Ectodermal cell (in vitro differentiated cells): ENCODE measurements around the gene SLC41A3.
"Not testable (repeated sequence)": the region's sequence is repeated elsewhere in the genome, so short reads cannot be mapped to it uniquely, and the experiment has no call there.

ENCODE experiments used
- H3K27ac ChIP-seq: 2 replicates; pipeline ENCODE4 v1.7.0; 2013; ENCODE audit warnings: mild to moderate bottlenecking, low read depth, low read length; ENCODE audit not compliant: insufficient read depth, poor library complexity, severe bottlenecking
- H3K27me3 ChIP-seq: 2 replicates; pipeline ENCODE4 v1.7.0; 2013; ENCODE audit warnings: mild to moderate bottlenecking, low read length; ENCODE audit not compliant: insufficient read depth, control insufficient read depth, poor library complexity, severe bottlenecking
- H3K36me3 ChIP-seq: one replicate; pipeline ENCODE4 v1.7.0; 2013; ENCODE audit warnings: low read length; ENCODE audit not compliant: control insufficient read depth, insufficient read depth
- H3K4me1 ChIP-seq: one replicate; pipeline ENCODE4 v1.7.0; 2013; ENCODE audit warnings: low read length; ENCODE audit not compliant: control insufficient read depth, insufficient read depth
- H3K4me3 ChIP-seq: 2 replicates; pipeline ENCODE4 v1.7.0; 2013; ENCODE audit warnings: low read depth, low read length, control low read depth; ENCODE audit not compliant: insufficient read depth
- H3K9me3 ChIP-seq: 2 replicates; pipeline ENCODE4 v1.7.0; 2013; ENCODE audit warnings: mild to moderate bottlenecking, low read length, moderate library complexity; ENCODE audit not compliant: control insufficient read depth
- WGBS, 2 experiments: methylation state at CpG; one replicate each; pipeline ENCODE4 v1.1.7; 2013; ENCODE audit warnings: missing lambda C conversion rate in 2 of 2; 5-methylcytosine and 5-hydroxymethylcytosine counted together

SLC41A3 gene

GRCh38 chr3:126038791-126039190 is 45.1 kb downstream of the SLC41A3 start:
- 91 to 95% methylated on average over 2 of the region's 2 CpGs for WGBS, 2 experiments
- not testable (repeated sequence) for H3K27me3 ChIP-seq, H3K9me3 ChIP-seq, H3K4me1 ChIP-seq, H3K4me3 ChIP-seq, H3K36me3 ChIP-seq, H3K27ac ChIP-seq

- Histone ChIP-seq H3K27ac (no peak overlapping the region), H3K36me3 (no peaks in the 10 kb centered on the region), H3K4me3 (no peak overlapping the region), H3K9me3 (peaks cover 2% of the 10 kb centered on the region), H3K27me3 (no peaks in the 10 kb centered on the region), H3K4me1 (no peaks in the 10 kb centered on the region)
- 93 to 97% methylated on average over 10 of the region's 10 CpGs for WGBS, 2 experiments
Observed at GRCh38 chr3:126036056-126036549, 47.8 kb downstream of the SLC41A3 start.

GRCh38 chr3:126035362-126036050 is 48.4 kb downstream of the SLC41A3 start:
- no peaks in the 10 kb centered on the region for H3K27me3 ChIP-seq
- H3K27ac ChIP-seq: no peak overlapping the region
- H3K9me3 ChIP-seq: peaks cover 2% of the 10 kb centered on the region
- no peak overlapping the region for H3K4me3 ChIP-seq
- H3K36me3 ChIP-seq: no peaks in the 10 kb centered on the region
- 89 to 90% methylated on average over 12 of the region's 12 CpGs for WGBS, 2 experiments
- H3K4me1 ChIP-seq: no peaks in the 10 kb centered on the region

- 84 to 92% methylated on average over 10 to 11 of the region's 11 CpGs for WGBS, 2 experiments
- H3K4me3 ChIP-seq: no peak overlapping the region
Observed at GRCh38 chr3:126034481-126035361, 49.2 kb downstream of the SLC41A3 start.

GRCh38 chr3:126033765-126034164 is 50.2 kb downstream of the SLC41A3 start:
- Histone ChIP-seq H3K4me3 (no peak overlapping the region), H3K27ac (no peak overlapping the region), H3K27me3 (no peaks in the 10 kb centered on the region), H3K4me1 (no peaks in the 10 kb centered on the region), H3K9me3 (peaks cover 2% of the 10 kb centered on the region), H3K36me3 (no peaks in the 10 kb centered on the region)
- 90 to 93% methylated on average over 5 of the region's 5 CpGs for WGBS, 2 experiments

More at GRCh38 chr3:126034481-126035361, 49.2 kb downstream of the SLC41A3 start:
- Histone ChIP-seq H3K36me3 (no peaks in the 10 kb centered on the region), H3K27me3 (no peaks in the 10 kb centered on the region), H3K4me1 (no peaks in the 10 kb centered on the region), H3K9me3 (peaks cover 2% of the 10 kb centered on the region), H3K27ac (no peak overlapping the region)

- Histone ChIP-seq H3K36me3 (no peaks in the 10 kb centered on the region), H3K27me3 (no peaks in the 10 kb centered on the region), H3K9me3 (peaks cover 2% of the 10 kb centered on the region), H3K27ac (no peak overlapping the region), H3K4me3 (no peak overlapping the region), H3K4me1 (no peaks in the 10 kb centered on the region)
- 96 to 97% methylated on average over 3 of the region's 3 CpGs for WGBS, 2 experiments
Observed at GRCh38 chr3:126033051-126033745, 50.7 kb downstream of the SLC41A3 start.

GRCh38 chr3:126031981-126032471 is 51.9 kb downstream of the SLC41A3 start:
- no peaks in the 10 kb centered on the region for H3K36me3 ChIP-seq
- no peaks in the 10 kb centered on the region for H3K4me1 ChIP-seq
- 67 to 73% methylated on average over 9 of the region's 9 CpGs for WGBS, 2 experiments
- H3K27me3 ChIP-seq: no peaks in the 10 kb centered on the region
- no peak overlapping the region for H3K4me3 ChIP-seq
- H3K9me3 ChIP-seq: no peaks in the 10 kb centered on the region
- H3K27ac ChIP-seq: no peak overlapping the region

- no peaks in the 10 kb centered on the region for H3K36me3 ChIP-seq
- 86 to 94% methylated on average over 1 of the region's 1 CpG for WGBS, 2 experiments
Observed at GRCh38 chr3:126030455-126030854, 53.5 kb downstream of the SLC41A3 start.

GRCh38 chr3:126029241-126029640 is 54.7 kb downstream of the SLC41A3 start:
- Histone ChIP-seq H3K27ac (no peak overlapping the region), H3K4me1 (no peaks in the 10 kb centered on the region), H3K27me3 (no peaks in the 10 kb centered on the region), H3K36me3 (no peaks in the 10 kb centered on the region), H3K9me3 (no peaks in the 10 kb centered on the region), H3K4me3 (no peak overlapping the region)

More at GRCh38 chr3:126030455-126030854, 53.5 kb downstream of the SLC41A3 start:
- H3K4me1 ChIP-seq: no peaks in the 10 kb centered on the region
- H3K27ac ChIP-seq: no peak overlapping the region
- no peaks in the 10 kb centered on the region for H3K9me3 ChIP-seq
- H3K4me3 ChIP-seq: no peak overlapping the region
- H3K27me3 ChIP-seq: no peaks in the 10 kb centered on the region

- 94% methylated on average over 4 of the region's 4 CpGs for WGBS, 2 experiments
- no peak overlapping the region for H3K4me3 ChIP-seq
- H3K27me3 ChIP-seq: no peaks in the 10 kb centered on the region
- H3K9me3 ChIP-seq: no peaks in the 10 kb centered on the region
- H3K36me3 ChIP-seq: no peaks in the 10 kb centered on the region
- H3K4me1 ChIP-seq: no peaks in the 10 kb centered on the region
- no peak overlapping the region for H3K27ac ChIP-seq
Observed at GRCh38 chr3:126028096-126028495, 55.8 kb downstream of the SLC41A3 start.
